ENCODE data around the gene LEMD1.
A peak's percentile ranks its signal among the peaks of the same experiment; 100 is the strongest.
"Not testable (repeated sequence)": the region's sequence is repeated elsewhere in the genome, so short reads cannot be mapped to it uniquely, and the experiment has no call there.

LEMD1 gene

DNA sequence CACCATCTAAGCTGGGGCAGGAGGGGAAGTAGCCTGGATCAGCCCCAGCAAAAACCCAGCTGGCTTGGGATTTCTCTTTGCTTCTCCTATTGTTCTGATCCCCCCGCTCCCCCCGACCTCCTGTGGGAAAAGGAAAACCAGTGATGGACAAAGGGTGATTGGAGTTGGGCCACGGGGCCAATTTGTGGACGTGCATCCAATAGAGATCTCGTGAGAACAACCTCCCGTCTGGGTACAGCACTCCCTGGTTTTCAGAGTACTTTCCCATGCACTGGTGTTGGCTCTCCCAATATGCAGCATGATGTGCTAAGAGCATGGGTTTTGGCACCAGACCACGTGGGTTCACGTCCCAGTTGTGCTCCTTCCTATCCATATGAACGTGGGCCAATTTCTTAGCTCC is 25.0 kb upstream of the LEMD1 start:
- DNase-seq = peak in 1 of 2 experiments; percentile 22

GRCh38 chr1:205445646-205445935 is 23.7 kb upstream of the LEMD1 start:
- no peak for DNase-seq

DNA sequence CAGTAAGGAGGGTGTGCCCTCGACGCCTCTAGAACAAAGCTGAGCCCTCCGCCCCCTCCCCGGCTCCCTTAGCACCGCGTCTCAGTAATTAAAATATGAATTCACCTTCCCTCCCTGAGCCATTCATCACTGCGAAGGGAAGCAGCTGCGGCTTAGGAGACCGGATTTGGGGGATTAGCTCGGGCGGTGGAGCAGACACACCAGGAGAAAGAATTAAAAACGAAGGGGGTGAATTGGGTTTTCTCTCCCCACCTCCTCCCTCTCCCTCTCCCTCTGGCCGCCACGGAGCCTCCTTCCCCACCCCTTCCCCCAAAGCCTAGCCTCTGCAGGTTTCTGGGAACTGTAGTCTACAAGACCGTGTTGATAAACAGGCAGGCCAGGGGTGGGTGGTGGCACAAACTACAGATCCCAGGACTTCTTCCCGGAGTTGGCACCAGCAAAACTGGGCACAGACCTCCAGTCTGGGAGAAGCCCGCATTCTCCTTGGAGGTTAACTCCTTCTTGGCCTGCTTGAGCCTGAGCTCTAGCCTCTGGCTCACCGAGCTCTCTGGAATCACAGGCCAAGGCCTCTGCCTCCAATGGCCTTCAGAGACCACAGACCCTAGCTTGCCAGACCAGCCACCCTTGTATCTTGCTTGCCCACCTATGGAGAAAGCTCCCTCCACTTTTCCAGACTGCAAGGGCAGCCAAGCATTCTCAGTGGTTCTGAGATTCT is 23.2 kb upstream of the LEMD1 start:
- peak; percentile 81 to 90 for DNase-seq

GRCh38 chr1:205444300-205444930 is 22.6 kb upstream of the LEMD1 start:
- no peak for DNase-seq

GRCh38 chr1:205443585-205444299 is 21.9 kb upstream of the LEMD1 start:
- no peak for DNase-seq

DNA sequence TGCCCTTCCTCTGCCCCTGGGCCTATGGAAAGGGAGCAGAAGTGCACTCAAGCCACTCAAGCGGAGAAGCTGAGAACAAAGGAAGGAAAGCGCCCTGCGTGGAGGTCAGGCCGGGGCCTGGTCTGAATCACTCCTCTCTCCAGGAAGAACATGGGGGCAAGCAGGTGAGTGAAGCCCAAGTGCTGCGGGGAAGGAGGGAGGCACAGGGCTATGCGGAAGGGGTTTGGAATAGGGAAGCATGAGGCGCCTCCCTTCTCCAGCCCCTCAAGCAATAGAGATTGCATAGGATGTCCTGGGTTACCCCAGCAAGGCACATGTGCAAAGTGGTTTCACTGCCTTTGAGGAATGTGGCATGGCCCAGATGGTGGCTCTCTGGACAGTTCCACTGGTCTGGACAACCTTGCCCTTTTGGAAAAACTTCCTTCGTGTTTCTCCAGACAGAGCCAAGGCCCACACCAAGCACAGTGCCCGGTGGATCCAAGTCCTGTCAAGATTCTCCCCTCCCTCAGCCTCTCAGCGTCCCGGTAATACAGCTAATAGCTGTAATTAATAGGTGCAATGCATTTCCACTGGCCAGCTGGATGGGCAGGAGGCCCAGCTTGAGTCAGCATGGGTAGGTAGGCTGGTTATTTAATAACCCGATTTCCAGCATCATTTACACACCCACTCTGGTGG is 20.3 kb upstream of the LEMD1 start:
- no peak for DNase-seq

DNA sequence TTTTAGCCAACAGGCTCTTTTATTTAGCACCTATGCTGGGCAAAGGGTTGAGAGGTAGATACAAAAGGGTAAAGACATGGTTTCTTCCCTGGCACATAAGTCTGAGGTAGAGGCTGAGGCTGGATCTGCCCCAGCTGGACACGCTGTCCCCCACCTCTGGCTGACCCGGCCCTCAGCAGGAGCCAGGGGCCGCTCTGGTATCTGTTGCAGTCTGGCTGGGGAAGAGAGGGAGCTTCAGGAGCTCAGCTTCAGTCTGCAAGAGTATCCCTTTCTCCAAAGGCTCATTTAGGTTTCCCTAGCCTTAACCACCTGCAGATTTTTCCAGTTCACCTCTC is 19.8 kb upstream of the LEMD1 start:
- no peak for DNase-seq

GRCh38 chr1:205441318-205441633 is 19.4 kb upstream of the LEMD1 start:
- DNase-seq = no peak

- no peak for DNase-seq
These were observed 18.8 kb upstream of the LEMD1 start for GRCh38 chr1:205440476-205441317.

DNA sequence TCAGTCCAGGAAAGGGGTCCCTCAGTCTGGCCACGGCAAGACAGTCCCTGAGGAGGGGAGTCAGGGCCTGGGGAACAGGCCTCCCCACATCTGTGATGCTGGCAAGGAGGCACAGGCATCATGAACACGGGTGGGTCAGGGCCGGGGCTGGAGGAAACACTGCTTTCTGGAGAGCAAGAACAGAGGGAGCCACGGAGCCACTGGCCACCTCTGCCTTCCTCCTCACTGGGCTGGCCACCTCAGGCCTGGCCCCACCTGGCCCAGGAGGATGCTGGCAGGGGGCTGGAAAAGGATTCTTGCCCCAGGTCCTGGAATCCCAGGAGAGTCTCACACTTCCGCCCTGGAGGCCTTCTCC is 18.2 kb upstream of the LEMD1 start:
- DNase-seq = no peak

GRCh38 chr1:205438213-205439158 is 16.6 kb upstream of the LEMD1 start:
- peak; percentile 25 to 62 for DNase-seq

DNA sequence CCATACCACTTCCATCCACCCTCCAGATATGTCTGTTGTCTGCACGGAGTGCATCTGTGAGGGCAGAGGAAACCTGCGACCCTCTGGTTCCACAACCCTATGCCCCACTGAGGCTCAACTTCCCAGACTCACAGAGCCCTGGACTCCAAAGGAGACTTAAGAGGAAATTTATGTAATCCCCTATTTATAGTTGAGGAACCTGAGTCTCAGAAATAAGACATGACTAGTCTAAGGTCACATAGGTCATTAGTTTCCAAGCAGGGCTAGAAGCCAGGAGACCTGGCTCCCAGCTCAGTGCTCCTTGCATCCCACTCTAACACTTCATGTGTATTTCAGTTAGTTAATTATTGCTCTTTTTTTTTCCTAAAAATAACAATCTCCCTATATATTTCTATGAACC is 15.7 kb upstream of the LEMD1 start:
- DNase-seq = no peak

DNA sequence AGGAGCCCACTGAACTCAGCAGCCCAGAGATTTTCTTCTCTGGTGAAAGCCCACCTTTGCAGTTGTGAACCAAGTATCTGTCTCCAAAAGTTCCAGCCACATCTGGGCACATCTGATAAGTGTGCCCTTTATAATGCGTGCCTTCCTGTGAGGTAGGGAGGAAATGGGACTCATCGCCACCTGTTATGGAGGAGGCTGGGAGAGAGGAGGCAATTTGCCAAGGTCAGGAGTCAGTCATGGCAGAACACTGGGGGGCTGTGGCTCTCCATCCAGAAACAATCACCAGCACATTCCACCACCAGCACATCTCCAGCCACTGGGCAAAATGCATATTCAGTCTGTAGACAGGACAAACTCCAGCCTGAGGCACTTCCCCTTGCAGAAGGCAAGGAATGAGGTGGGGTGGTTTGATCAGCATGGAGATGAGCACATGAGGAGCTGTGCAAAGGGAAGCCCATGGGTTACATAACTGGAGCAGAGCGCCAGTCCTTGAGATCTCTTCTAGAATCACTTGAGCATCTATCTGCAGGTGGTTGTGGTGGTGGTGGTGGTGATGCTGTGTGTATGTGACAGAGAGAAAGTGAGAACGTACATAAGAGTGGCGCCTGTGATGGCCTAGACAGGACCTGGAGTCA is 15.0 kb upstream of the LEMD1 start:
- no peak for DNase-seq

DNA sequence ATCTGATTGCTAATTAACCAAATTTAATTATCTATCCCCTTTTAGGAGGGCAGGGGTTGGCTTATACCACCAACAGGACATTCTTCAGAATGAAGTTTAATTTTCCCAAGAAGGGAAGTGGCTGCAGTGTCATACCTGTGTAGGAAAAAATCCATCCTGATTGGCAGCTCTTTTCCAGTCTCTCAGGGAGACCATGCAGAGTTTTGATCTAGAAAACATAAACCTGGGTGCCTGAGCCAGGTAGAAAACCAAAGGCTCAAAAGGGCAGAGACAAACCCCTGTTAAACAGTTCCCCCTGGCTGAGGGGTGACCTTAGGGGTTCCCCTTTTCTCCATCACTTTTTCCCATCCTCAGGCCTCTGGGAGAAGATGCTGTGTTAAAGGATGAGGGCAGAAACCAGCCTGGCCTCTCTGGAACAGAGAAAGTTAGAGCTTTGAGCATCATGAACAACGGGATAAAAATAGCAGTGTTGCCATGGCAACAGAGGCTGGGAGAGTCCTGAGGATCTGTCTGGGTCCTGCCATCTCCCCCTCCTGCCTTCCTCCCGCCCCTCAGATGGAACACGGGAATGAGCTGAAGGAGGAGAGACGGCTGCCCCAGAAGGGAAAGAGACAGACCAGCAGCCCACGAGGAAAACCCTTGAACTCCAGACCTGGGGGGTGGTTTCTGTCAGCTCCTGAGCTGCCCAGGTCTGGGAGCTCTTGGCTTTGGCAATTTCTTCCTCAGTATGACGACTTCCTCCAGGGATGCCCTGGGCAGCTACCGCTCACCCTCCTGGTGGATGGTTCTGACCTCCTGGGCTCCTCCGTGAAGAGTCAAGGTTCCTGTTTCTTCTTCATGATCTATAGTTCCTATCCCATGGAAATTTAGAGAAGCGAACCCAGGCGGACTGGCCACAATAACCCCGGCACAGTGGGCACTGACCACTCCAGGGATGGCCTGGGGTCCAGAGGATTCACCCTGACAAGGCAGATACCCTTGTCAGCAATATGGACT is 14.0 kb upstream of the LEMD1 start:
- DNase-seq = no peak

GRCh38 chr1:205434738-205435137 is 12.9 kb upstream of the LEMD1 start:
- no peak for DNase-seq

DNA sequence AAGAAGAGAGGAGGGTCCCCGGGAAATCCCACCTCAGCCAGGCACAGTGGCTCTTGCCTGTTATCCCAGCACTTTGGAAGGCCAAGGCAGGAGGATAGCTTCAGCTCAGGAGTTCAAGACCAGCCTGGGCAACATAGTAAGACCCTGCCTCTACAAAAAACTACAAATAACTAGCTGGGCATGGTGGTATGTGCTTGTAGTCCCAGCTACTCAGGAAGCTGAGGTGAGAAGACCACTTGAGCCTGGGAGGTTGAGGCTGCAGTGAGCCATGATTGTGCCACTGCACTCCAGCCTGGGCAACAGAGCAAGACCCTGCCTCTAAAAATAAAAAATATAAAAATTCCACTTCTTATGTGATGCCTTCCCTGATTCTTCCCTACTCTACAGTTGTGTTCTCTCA is 10.8 kb upstream of the LEMD1 start:
- not testable (repeated sequence) for DNase-seq

DNA sequence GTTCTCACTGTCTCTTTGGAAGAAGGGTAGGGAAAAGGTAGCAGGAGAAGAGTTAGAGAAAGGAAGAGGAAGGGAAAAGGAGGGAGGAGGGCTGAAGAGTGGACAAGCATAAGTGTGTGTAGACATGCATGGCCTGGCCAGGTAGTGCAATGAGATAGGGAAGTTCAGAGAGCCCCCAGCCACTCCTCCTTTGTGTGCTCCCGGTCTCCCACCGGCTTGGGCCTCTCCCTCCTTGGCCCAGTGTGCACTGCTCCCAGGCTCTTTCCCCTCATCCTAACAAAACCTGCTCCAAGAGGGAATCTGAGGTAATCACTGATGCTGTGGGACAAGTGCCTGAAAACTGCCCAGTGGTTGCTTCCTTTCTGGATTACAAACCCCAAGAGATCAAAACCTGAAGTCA is 10.3 kb upstream of the LEMD1 start:
- no peak for DNase-seq

DNA sequence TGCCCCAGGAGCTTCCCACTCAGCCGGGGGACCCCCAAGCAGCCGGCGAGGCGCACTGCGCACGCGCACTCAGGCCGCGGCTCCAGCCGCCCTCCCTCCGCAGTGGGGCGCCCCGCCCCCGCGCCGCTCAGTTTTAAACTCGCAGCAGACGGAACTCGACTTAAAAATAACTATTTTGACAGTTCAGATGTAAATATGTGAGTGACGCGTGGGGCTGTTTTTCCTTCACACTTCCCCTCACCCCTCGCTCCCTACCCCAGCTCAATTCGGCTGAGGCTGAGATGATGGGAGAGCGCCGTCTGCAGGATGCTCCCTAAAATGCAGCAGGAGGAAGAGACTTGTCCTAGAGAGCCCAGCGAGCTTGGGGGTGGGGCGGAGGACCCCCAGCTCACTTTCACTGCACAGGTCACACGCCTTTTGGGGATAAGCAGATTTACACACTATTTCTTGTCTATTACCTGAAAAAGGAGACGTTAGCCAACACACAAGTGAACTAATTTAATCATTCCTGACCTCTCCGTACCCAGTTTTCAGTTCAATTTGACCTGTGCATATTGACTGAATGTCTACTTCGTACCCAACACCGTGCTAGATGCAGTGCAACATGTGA is 8.9 kb upstream of the LEMD1 start:
- no peak for DNase-seq

- no peak for DNase-seq
These were observed 8.2 kb upstream of the LEMD1 start for GRCh38 chr1:205429762-205430695.
